Stimulated activated CD4-positive, alpha-beta T cell treated with anti-CD3 and anti-CD28 coated beads, Interleukin-2, amount 100 ng/mL, for 4 hours (primary cell): ENCODE data around the gene HIF1A.
"Not testable (repeated sequence)": the region's sequence is repeated elsewhere in the genome, so short reads cannot be mapped to it uniquely, and the experiment has no call there.

ENCODE experiments used
- DNase-seq: peaks from one replicate; pipeline ENCODE4 v3.0.0-alpha.2; 2020; ENCODE audit warnings: low read depth

HIF1A gene

GRCh38 chr14:61708693-61709092 is 13.4 kb downstream of the HIF1A start:
- not testable (repeated sequence) for DNase-seq

GRCh38 chr14:61710853-61711817 is 15.8 kb downstream of the HIF1A start:
- DNase-seq = no peak

DNA sequence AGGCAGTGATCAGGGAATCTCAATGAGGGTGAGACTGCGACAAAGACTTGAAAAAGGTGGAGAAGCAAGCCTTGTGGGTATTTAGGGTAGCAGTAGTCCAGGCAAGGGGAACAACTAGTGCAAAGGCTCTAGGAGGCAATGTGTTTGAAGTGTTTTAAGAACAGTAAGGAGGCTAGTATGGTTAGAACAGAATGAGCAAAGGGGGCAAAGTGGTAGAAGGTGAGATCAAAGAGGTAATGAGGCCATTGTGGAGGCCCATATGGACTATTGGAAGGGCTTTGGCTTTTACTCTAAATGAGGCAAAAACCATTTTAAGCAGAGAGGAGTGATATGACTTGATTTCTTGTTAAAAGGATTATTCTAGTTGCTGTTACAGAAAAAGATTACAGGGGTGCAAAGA is 16.8 kb downstream of the HIF1A start:
- DNase-seq = no peak

GRCh38 chr14:61713724-61714437 is 18.6 kb downstream of the HIF1A start:
- no peak for DNase-seq

GRCh38 chr14:61716956-61717355 is 21.6 kb downstream of the HIF1A start:
- no peak for DNase-seq

- DNase-seq = no peak
These were observed 22.7 kb downstream of the HIF1A start for GRCh38 chr14:61718039-61718438.

DNA sequence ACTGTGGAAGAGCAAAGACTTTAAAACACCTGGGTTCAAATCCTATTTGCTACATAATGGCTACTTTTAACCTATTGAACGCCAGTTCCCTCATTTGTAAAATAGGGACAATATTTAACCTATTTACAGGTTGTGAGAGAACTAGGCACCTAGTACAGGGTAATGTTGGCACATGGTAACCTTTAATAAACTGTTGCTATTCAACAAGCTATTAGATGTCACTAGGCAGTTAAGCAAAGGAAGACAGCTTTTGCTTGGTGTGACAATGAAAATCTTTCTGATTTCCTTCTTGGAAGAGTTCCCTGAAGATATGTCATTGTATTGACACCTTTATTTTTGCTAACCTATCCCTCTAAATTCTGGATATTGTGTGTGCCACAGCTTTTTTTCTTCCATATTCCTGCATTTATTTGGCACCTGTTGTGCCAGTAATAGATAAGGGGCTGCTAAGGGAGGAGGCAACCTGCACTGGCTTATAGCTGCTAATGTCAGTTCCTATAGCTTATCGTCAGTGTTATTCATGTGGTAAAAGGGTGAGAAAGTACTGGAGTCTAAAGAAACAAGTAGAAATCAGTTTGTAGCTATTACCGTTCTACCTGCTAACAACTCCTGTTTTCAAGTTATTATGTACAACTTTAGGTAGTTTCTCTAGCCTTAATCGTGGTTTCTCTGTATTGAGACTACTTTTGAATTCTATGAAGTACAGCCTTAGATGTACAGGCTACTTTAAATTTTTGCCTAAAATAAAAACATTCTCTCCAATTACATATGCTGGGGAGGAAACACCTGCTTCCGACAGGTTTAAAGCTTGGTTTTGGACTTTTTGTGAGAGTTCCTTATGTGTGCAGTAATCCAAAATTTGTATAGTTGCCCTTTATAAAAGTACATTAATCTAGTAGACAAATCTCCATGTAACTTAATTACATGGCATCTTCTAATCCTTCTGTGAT is 24.3 kb downstream of the HIF1A start:
- no peak for DNase-seq

DNA sequence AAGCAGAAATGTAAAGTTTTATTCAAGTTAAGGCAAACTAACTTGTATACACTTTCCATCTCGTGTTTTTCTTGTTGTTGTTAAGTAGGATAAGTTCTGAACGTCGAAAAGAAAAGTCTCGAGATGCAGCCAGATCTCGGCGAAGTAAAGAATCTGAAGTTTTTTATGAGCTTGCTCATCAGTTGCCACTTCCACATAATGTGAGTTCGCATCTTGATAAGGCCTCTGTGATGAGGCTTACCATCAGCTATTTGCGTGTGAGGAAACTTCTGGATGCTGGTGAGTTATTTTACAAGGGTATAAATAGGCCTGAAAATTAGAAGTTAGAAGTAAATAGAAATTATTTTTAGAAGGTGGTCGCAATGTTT is 25.0 kb downstream of the HIF1A start:
- no peak for DNase-seq

- DNase-seq = no peak
These were observed 25.4 kb downstream of the HIF1A start for GRCh38 chr14:61720741-61721140.

DNA sequence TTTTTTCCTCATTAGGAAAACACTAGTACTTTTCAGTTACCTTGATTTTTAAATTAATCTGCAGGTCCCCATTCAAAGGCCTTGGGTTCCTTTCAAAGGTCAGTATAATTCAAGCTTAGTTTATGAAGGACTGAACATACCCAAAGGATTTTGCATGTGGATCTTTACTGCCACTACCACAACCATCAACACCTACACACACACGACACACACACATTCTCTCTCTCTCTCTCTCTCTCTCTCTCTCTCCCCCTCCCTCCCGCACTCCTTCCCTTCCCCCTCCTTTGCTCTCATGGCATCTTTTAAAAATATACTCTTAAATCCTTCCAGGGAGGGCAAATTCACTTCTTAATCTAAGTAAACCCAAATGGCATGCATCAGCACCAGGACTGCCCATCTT is 28.8 kb downstream of the HIF1A start:
- DNase-seq = no peak

- DNase-seq = no peak
These were observed 31.7 kb downstream of the HIF1A start for GRCh38 chr14:61726778-61727658.

- no peak for DNase-seq
These were observed 35.6 kb downstream of the HIF1A start for GRCh38 chr14:61730756-61731373.

DNA sequence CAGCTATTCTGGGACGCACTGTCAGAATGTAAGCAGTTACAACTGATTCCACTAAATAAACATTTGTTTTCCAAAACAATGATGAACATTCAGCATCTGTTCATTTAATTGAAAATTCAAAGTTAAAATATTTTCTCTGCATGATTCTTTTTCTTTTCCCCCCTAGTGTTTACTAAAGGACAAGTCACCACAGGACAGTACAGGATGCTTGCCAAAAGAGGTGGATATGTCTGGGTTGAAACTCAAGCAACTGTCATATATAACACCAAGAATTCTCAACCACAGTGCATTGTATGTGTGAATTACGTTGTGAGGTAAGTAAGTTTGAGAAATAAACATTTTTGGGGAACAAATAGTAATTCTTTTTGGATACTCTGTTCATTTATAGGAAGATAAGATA is 38.7 kb downstream of the HIF1A start:
- DNase-seq = no peak

DNA sequence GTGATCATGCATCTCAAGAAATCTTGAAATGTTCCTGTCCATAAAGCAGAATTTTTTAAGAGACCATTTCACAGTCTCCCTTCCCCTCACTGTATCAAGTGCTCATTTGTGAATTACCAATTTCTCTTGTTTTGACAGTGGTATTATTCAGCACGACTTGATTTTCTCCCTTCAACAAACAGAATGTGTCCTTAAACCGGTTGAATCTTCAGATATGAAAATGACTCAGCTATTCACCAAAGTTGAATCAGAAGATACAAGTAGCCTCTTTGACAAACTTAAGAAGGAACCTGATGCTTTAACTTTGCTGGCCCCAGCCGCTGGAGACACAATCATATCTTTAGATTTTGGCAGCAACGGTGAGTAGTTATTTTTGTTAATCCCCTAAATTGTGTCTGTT is 41.4 kb downstream of the HIF1A start:
- DNase-seq = no peak

DNA sequence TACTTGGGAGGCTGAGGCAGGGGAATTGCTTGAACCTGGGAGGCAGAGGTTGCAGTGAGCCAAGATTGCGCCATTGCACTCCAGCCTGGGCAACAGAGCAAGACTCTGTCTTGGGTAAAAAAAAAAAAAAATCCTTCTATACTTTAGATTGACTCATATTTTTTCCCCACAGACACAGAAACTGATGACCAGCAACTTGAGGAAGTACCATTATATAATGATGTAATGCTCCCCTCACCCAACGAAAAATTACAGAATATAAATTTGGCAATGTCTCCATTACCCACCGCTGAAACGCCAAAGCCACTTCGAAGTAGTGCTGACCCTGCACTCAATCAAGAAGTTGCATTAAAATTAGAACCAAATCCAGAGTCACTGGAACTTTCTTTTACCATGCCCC is 42.6 kb downstream of the HIF1A start:
- no peak for DNase-seq

- no peak for DNase-seq
These were observed 43.8 kb downstream of the HIF1A start for GRCh38 chr14:61739133-61739532.

DNA sequence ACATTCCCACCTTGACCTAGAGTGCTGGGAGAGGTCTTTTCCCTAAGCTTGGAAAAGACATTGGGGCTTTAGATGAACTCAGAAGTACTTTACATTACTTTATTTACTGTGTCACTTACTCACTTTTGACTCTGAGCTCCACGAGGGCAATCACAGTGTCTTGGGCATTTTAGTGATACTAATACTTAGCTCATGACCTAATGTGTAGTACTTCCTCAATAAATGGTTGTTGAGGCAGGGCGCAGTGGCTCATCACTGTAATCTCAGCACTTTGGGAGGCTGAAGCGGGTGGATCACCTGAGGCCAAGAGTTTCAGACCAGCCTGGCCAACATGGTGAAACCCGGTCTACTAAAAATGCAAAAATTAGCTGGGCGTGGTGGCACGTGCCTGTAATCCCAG is 47.1 kb downstream of the HIF1A start:
- no peak for DNase-seq

GRCh38 chr14:61744238-61744637 is 48.9 kb downstream of the HIF1A start:
- DNase-seq = no peak

DNA sequence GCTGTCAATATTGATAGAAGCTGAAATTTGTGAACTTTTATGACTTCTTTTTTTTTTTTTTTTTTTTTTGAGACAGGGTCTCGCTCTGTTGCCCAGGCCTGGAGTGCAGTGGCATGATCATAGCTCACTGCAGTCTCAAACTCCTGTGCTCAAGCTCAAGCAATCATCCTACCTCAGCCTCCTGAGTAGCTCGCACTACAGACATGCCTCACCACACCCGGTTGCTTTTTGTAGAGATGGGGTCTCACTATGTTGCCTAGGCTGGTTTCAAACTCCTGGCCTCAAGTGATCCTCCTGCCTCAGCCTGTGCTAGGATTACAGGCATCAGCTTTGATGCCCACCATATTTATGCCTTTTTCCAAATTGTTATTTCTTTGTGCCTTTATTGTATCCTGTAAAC is 51.0 kb downstream of the HIF1A start:
- not testable (repeated sequence) for DNase-seq

- no peak for DNase-seq
These were observed 51.6 kb downstream of the HIF1A start for GRCh38 chr14:61746881-61747280.

GRCh38 chr14:61747342-61747741 is 52.0 kb downstream of the HIF1A start:
- no peak for DNase-seq
